H9 (cell line): Measurements from ENCODE around the gene ALKBH7. TPM values are rescaled to one million over a fixed set of nuclear protein-coding genes. Genes with fewer than 3 reads are reported as not detected.

Experiments
- DNase-seq: peaks from one replicate; pipeline ENCODE4 v3.0.0-alpha.2; 2017
- H2AFZ ChIP-seq: one replicate; pipeline ENCODE4 v1.6.1; 2013; ENCODE audit warnings: mild to moderate bottlenecking, low read length, control low read depth, moderate library complexity
- H2AK5ac ChIP-seq: 2 replicates; pipeline ENCODE4 v1.6.1; 2013; ENCODE audit warnings: low read length, control low read depth, mixed read lengths; ENCODE audit not compliant: insufficient read length
- H2BK120ac ChIP-seq: one replicate; pipeline ENCODE4 v1.6.1; 2013; ENCODE audit warnings: low read depth, mild to moderate bottlenecking, low read length, control low read depth, inconsistent platforms; ENCODE audit not compliant: poor library complexity, severe bottlenecking
- H2BK12ac ChIP-seq: 2 replicates; pipeline ENCODE4 v1.6.1; 2013; ENCODE audit warnings: low read length, control low read depth, mixed read lengths, low read depth; ENCODE audit not compliant: insufficient read length
- H2BK15ac ChIP-seq: 2 replicates; pipeline ENCODE4 v1.6.1; 2013; ENCODE audit warnings: low read depth, low read length, control low read depth
- H2BK20ac ChIP-seq: one replicate; pipeline ENCODE4 v1.6.1; 2013; ENCODE audit warnings: low read depth, mild to moderate bottlenecking, low read length, control low read depth, inconsistent platforms; ENCODE audit not compliant: poor library complexity, severe bottlenecking
- H2BK5ac ChIP-seq: 2 replicates; pipeline ENCODE4 v1.6.1; 2013; ENCODE audit warnings: low read length, control low read depth, mixed read lengths; ENCODE audit not compliant: insufficient read length
- H3K14ac ChIP-seq: 2 replicates; pipeline ENCODE4 v1.6.1; 2013; ENCODE audit warnings: low read length, control low read depth; ENCODE audit not compliant: insufficient read depth
- H3K18ac ChIP-seq: 2 replicates; pipeline ENCODE4 v1.6.1; 2013; ENCODE audit warnings: low read depth, mild to moderate bottlenecking, mixed read lengths, low read length, control low read depth; ENCODE audit not compliant: insufficient read length
- H3K23ac ChIP-seq: 2 replicates; pipeline ENCODE4 v1.6.1; 2013; ENCODE audit warnings: low read length, control low read depth, mixed read lengths, low read depth; ENCODE audit not compliant: insufficient read length
- H3K23me2 ChIP-seq: 2 replicates; pipeline ENCODE4 v1.6.1; 2013; ENCODE audit warnings: low read depth, mild to moderate bottlenecking, mixed read lengths, low read length, control low read depth; ENCODE audit not compliant: insufficient read length, poor library complexity, severe bottlenecking
- H3K27ac ChIP-seq: 2 replicates; pipeline ENCODE4 v1.5.1; 2013; ENCODE audit warnings: low read length, control low read depth, mixed read lengths, low read depth; ENCODE audit not compliant: insufficient read length
- H3K27me3 ChIP-seq: 2 replicates; pipeline ENCODE4 v1.6.1; 2013; ENCODE audit warnings: low read length, control low read depth, inconsistent platforms; ENCODE audit not compliant: insufficient read depth
- H3K4ac ChIP-seq: 2 replicates; pipeline ENCODE4 v1.6.1; 2013; ENCODE audit warnings: low read depth, mild to moderate bottlenecking, control low read depth, inconsistent platforms, low read length, moderate library complexity
- H3K4me1 ChIP-seq: 2 replicates; pipeline ENCODE4 v1.6.1; 2013; ENCODE audit warnings: low read length, control low read depth, inconsistent platforms; ENCODE audit not compliant: insufficient read depth
- H3K4me2 ChIP-seq: 2 replicates; pipeline ENCODE4 v1.6.1; 2013; ENCODE audit warnings: low read length, control low read depth, mixed read lengths; ENCODE audit not compliant: insufficient read length, insufficient read depth
- H3K56ac ChIP-seq: 2 replicates; pipeline ENCODE4 v1.6.1; 2013; ENCODE audit warnings: low read depth, mild to moderate bottlenecking, mixed read lengths, low read length, control low read depth; ENCODE audit not compliant: insufficient read length
- H3K79me1 ChIP-seq: 2 replicates; pipeline ENCODE4 v1.6.1; 2013; ENCODE audit warnings: low read depth, mild to moderate bottlenecking, moderate library complexity, low read length, control low read depth, inconsistent platforms; ENCODE audit not compliant: insufficient read depth, poor library complexity, severe bottlenecking
- H3K79me2 ChIP-seq: 2 replicates; pipeline ENCODE4 v1.6.1; 2013; ENCODE audit warnings: low read length, control low read depth, inconsistent platforms; ENCODE audit not compliant: insufficient read depth
- H3K9ac ChIP-seq: 2 replicates; pipeline ENCODE4 v1.6.1; 2013; ENCODE audit warnings: low read length, control low read depth, mixed read lengths; ENCODE audit not compliant: insufficient read length; ENCODE audit errors: extremely low read depth
- H3K9me3 ChIP-seq: one replicate; pipeline ENCODE4 v1.6.1; 2013; ENCODE audit warnings: low read depth, low read length, inconsistent platforms; ENCODE audit not compliant: control insufficient read depth
- H3T11ph ChIP-seq: one replicate; pipeline ENCODE4 v1.6.1; 2013; ENCODE audit warnings: mild to moderate bottlenecking, low read length, control low read depth, inconsistent platforms
- H4K20me1 ChIP-seq: one replicate; pipeline ENCODE4 v1.6.1; 2013; ENCODE audit not compliant: control insufficient read depth, insufficient read length, insufficient read depth
- H4K5ac ChIP-seq: 2 replicates; pipeline ENCODE4 v1.6.1; 2013; ENCODE audit warnings: low read depth, mild to moderate bottlenecking, mixed read lengths, low read length, control low read depth; ENCODE audit not compliant: insufficient read length
- H4K8ac ChIP-seq: replicated peaks from 2 replicates; pipeline ENCODE4 v1.6.1; 2013; ENCODE audit warnings: low read length, control low read depth, mixed read lengths, low read depth; ENCODE audit not compliant: insufficient read length
- H4K91ac ChIP-seq: 2 replicates; pipeline ENCODE4 v1.6.1; 2013; ENCODE audit warnings: low read depth, mild to moderate bottlenecking, moderate library complexity, mixed read lengths, low read length, control low read depth; ENCODE audit not compliant: insufficient read length
- H3K27ac Mint-ChIP-seq, 3 experiments: 2 replicates in 2 of 3; 3 replicates in 1 of 3; pipeline ENCODE4 v1.8.0; 2020 to 2021; ENCODE audit warnings: mixed read lengths in 3 of 3, mild to moderate bottlenecking in 1 of 3, moderate library complexity in 1 of 3
- H3K27me3 Mint-ChIP-seq: 2 replicates; pipeline ENCODE4 v1.8.0; 2021; ENCODE audit warnings: low read depth, mild to moderate bottlenecking, moderate library complexity, mixed read lengths
- H3K36me3 Mint-ChIP-seq, 3 experiments: 2 replicates in 2 of 3; 3 replicates in 1 of 3; pipeline ENCODE4 v1.8.0; 2020 to 2021; ENCODE audit warnings: low read depth in 3 of 3, mixed read lengths in 3 of 3; ENCODE audit not compliant: insufficient read depth in 1 of 3
- H3K4me1 Mint-ChIP-seq, 2 experiments: 2 replicates each; pipeline ENCODE4 v1.8.0; 2020; ENCODE audit warnings: mixed read lengths in 2 of 2
- H3K4me3 Mint-ChIP-seq, 2 experiments: 2 replicates in 1 of 2; 3 replicates in 1 of 2; pipeline ENCODE4 v1.8.0; 2020 to 2021; ENCODE audit warnings: mild to moderate bottlenecking in 2 of 2, mixed read lengths in 2 of 2, moderate library complexity in 1 of 2
- H3K9me3 Mint-ChIP-seq, 2 experiments: 2 replicates in 1 of 2; 3 replicates in 1 of 2; pipeline ENCODE4 v1.8.0; 2020; ENCODE audit warnings: mild to moderate bottlenecking in 2 of 2, mixed read lengths in 2 of 2, moderate library complexity in 1 of 2
- WGBS: extraction: QIAGEN DNeasy Blood & Tissue Kit; methylation state at CpG from one replicate; pipeline ENCODE4 v1.1.7; 2013; ENCODE audit warnings: missing lambda C conversion rate, low lambda C conversion rate, mixed read lengths; ENCODE audit not compliant: insufficient read length; ENCODE audit errors: extremely low coverage; 5-methylcytosine and 5-hydroxymethylcytosine counted together
- total RNA-seq: library from RNA; stranded (reverse); gene quantifications from 2 replicates; pipeline ENCODE4 v1.2.1, GENCODE V29; 2021
- TF ChIP-seq, protein P1 (sequence below): fragments of 200-600 bp; sonication (generic); conservative IDR thresholded peaks from 3 replicates; pipeline ENCODE4 v1.8.0; 2021; ENCODE audit warnings: antibody characterized with exemption, mild to moderate bottlenecking

Gene ALKBH7
- total RNA-seq, 1 experiment from 2014 or later, result 85.7 TPM

DNA sequence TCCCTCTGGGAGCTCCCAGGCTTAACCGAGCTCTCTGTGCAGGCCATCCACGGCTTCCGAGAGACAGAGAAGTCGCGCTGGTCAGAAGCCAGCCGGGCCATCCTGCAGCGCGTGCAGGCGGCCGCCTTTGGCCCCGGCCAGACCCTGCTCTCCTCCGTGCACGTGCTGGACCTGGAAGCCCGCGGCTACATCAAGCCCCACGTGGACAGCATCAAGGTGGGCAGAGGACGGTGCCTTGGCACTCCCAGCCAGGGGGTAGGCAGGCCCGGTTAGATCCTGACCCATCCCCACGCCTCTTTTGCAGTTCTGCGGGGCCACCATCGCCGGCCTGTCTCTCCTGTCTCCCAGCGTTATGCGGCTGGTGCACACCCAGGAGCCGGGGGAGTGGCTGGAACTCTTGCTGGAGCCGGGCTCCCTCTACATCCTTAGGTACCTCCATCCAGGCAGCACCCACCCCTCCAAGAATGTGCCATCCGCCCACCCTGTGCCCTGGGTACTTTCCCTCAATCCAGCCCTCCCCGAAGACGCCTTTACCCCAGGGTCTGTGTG is 1.6 kb downstream of the ALKBH7 start:
- H3K9ac ChIP-seq, result no peak overlapping the region
- no peak overlapping the region for H3K4ac ChIP-seq
- WGBS, result no CpG with 5 or more reads among the region's 29 CpGs

More for the DNA sequence above, 1.6 kb downstream of the ALKBH7 start:
- no peak overlapping the region for H2AFZ ChIP-seq
- peak overlapping the region; percentile 5 for H3K4me2 ChIP-seq
- no peaks in the 10 kb centered on the region for H3K9me3 ChIP-seq
- no peak overlapping the region for H4K5ac ChIP-seq
- DNase-seq, result no peak
- no peak overlapping the region for H2BK12ac ChIP-seq
- H3K27me3 ChIP-seq, result no peaks in the 10 kb centered on the region
- peak overlapping the region; percentile 86 to 89; a peak in 4 of 5 replicates for H3K4me3 Mint-ChIP-seq
- TF ChIP-seq, protein P1, sequence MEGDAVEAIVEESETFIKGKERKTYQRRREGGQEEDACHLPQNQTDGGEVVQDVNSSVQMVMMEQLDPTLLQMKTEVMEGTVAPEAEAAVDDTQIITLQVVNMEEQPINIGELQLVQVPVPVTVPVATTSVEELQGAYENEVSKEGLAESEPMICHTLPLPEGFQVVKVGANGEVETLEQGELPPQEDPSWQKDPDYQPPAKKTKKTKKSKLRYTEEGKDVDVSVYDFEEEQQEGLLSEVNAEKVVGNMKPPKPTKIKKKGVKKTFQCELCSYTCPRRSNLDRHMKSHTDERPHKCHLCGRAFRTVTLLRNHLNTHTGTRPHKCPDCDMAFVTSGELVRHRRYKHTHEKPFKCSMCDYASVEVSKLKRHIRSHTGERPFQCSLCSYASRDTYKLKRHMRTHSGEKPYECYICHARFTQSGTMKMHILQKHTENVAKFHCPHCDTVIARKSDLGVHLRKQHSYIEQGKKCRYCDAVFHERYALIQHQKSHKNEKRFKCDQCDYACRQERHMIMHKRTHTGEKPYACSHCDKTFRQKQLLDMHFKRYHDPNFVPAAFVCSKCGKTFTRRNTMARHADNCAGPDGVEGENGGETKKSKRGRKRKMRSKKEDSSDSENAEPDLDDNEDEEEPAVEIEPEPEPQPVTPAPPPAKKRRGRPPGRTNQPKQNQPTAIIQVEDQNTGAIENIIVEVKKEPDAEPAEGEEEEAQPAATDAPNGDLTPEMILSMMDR, result no peak
- no peak overlapping the region for H3K18ac ChIP-seq
- peaks cover 3% of the 10 kb centered on the region for H3K27me3 Mint-ChIP-seq
- no peak overlapping the region for H4K8ac ChIP-seq
- peaks cover 6 to 11% (median 8%) of the 10 kb centered on the region in 3 experiments; a peak in 6 of 7 replicates for H3K36me3 Mint-ChIP-seq
- H4K91ac ChIP-seq, result no peak overlapping the region
- H2AK5ac ChIP-seq, result no peak overlapping the region
- no peak overlapping the region for H3K23ac ChIP-seq
- no peaks in the 10 kb centered on the region for H3K79me2 ChIP-seq
- peak overlapping the region; percentile 6; the same call in 1 of the 2 replicates for H3K14ac ChIP-seq
- no peak overlapping the region for H3K27ac ChIP-seq
- H3K56ac ChIP-seq, result no peak overlapping the region
- peak overlapping the region; percentile 28 to 93 (median 75); a peak in 1 of 7 replicates for H3K27ac Mint-ChIP-seq
- H2BK15ac ChIP-seq, result no peak overlapping the region
- H3K4me1 ChIP-seq, result no peaks in the 10 kb centered on the region
- H3T11ph ChIP-seq, result no peak overlapping the region
- H2BK120ac ChIP-seq, result no peak overlapping the region
- H3K4me1 Mint-ChIP-seq, result peaks cover 9 to 24% of the 10 kb centered on the region in 2 experiments
- H2BK20ac ChIP-seq, result no peak overlapping the region
- H4K20me1 ChIP-seq, result no peaks in the 10 kb centered on the region
- H3K23me2 ChIP-seq, result no peaks in the 10 kb centered on the region
- H3K79me1 ChIP-seq, result no peaks in the 10 kb centered on the region
- H2BK5ac ChIP-seq, result no peak overlapping the region
- H3K9me3 Mint-ChIP-seq, result no peaks in the 10 kb centered on the region
